Endodermal cell (in vitro differentiated cells): Measurements from ENCODE around the gene PRKAR2B. TPM values are rescaled to one million over a fixed set of nuclear protein-coding genes. Genes with fewer than 3 reads are reported as not detected.
A peak's percentile ranks its signal among the peaks of the same experiment; 100 is the strongest.

Experiments
- DNase-seq: peaks from one replicate; pipeline ENCODE4 v3.0.0-alpha.2; 2017
- H3K27ac ChIP-seq: 2 replicates; pipeline ENCODE4 v1.5.1; 2013; ENCODE audit warnings: mild to moderate bottlenecking, low read depth, low read length, moderate library complexity
- H3K27me3 ChIP-seq: 2 replicates; pipeline ENCODE4 v1.6.1; 2013; ENCODE audit warnings: mild to moderate bottlenecking, low read length, moderate library complexity; ENCODE audit not compliant: insufficient read depth, control insufficient read depth, poor library complexity, severe bottlenecking
- H3K36me3 ChIP-seq: 2 replicates; pipeline ENCODE4 v1.7.0; 2013; ENCODE audit warnings: mild to moderate bottlenecking, low read length, moderate library complexity; ENCODE audit not compliant: control insufficient read depth, insufficient read depth
- H3K4me1 ChIP-seq: one replicate; pipeline ENCODE4 v1.7.0; 2013; ENCODE audit warnings: low read length; ENCODE audit not compliant: control insufficient read depth, insufficient read depth
- H3K4me3 ChIP-seq: 2 replicates; pipeline ENCODE4 v1.5.1; 2013; ENCODE audit warnings: mild to moderate bottlenecking, low read length, moderate library complexity
- H3K9ac ChIP-seq: 2 replicates; pipeline ENCODE4 v1.6.1; 2013; ENCODE audit warnings: mild to moderate bottlenecking, low read length, moderate library complexity; ENCODE audit not compliant: poor library complexity, severe bottlenecking; ENCODE audit errors: extremely low read depth
- H3K9me3 ChIP-seq: 2 replicates; pipeline ENCODE4 v1.6.1; 2013; ENCODE audit warnings: mild to moderate bottlenecking, low read length, moderate library complexity; ENCODE audit not compliant: control insufficient read depth
- H3K27ac Mint-ChIP-seq: 2 replicates; pipeline ENCODE4 v1.8.0; 2020; ENCODE audit warnings: mixed read lengths
- H3K27me3 Mint-ChIP-seq: 2 replicates; pipeline ENCODE4 v1.8.0; 2021; ENCODE audit warnings: mild to moderate bottlenecking, mixed read lengths; ENCODE audit not compliant: insufficient read depth
- H3K36me3 Mint-ChIP-seq: 2 replicates; pipeline ENCODE4 v1.8.0; 2020; ENCODE audit warnings: low read depth, mixed read lengths
- H3K4me1 Mint-ChIP-seq: 2 replicates; pipeline ENCODE4 v1.8.0; 2020; ENCODE audit warnings: mixed read lengths
- H3K4me3 Mint-ChIP-seq: 2 replicates; pipeline ENCODE4 v1.8.0; 2020; ENCODE audit warnings: mild to moderate bottlenecking, moderate library complexity, mixed read lengths
- H3K9me3 Mint-ChIP-seq: 2 replicates; pipeline ENCODE4 v1.8.0; 2020; ENCODE audit warnings: mild to moderate bottlenecking, mixed read lengths
- WGBS, 2 experiments: methylation state at CpG; one replicate each; pipeline versions ENCODE4 v1.1.5 to v1.1.7; 2013; ENCODE audit warnings: missing lambda C conversion rate in 2 of 2, mixed read lengths in 1 of 2; ENCODE audit not compliant: insufficient coverage in 1 of 2, insufficient read length in 1 of 2; 5-methylcytosine and 5-hydroxymethylcytosine counted together
- total RNA-seq, 2 donors: library from RNA; stranded (reverse); fragmentation: NEBNext Ultra II Directional in 1 of 2; extraction: Animal tissue kit (Norgen Biotek cat#: 25700) in 1 of 2; gene quantifications; 2 replicates in 1 of 2; 3 replicates in 1 of 2; pipeline ENCODE4 v1.2.1, GENCODE V29; 2021
- TF ChIP-seq, protein P1 (sequence below): fragments of 200-600 bp; sonication (generic); conservative IDR thresholded peaks from 2 replicates; pipeline ENCODE4 v1.5.0; 2021; ENCODE audit warnings: antibody characterized with exemption, mild to moderate bottlenecking

The PRKAR2B gene
- total RNA-seq, 2 donors from 2014 or later = 7.3 to 10.2 TPM

- H3K27me3 Mint-ChIP-seq = peaks cover 29% of the 10 kb centered on the region
- Histone ChIP-seq H3K9ac (peak overlapping the region; percentile 16), H3K4me3 (peak overlapping the region; percentile 76), H3K4me1 (peaks cover 4% of the 10 kb centered on the region), H3K27ac (peak overlapping the region; percentile 3), H3K36me3 (no peaks in the 10 kb centered on the region), H3K9me3 (peaks cover 14% of the 10 kb centered on the region), H3K27me3 (peaks cover 15% of the 10 kb centered on the region)
- H3K4me1 Mint-ChIP-seq = peaks cover 6% of the 10 kb centered on the region
- H3K27ac Mint-ChIP-seq = no peak overlapping the region
- peak overlapping the region; percentile 44 for H3K4me3 Mint-ChIP-seq
- no peak for DNase-seq
- H3K9me3 Mint-ChIP-seq = peaks cover 18% of the 10 kb centered on the region
- 68 to 82% methylated on average over 6 of the region's 6 CpGs for WGBS, 2 experiments
- no peaks in the 10 kb centered on the region for H3K36me3 Mint-ChIP-seq
- TF ChIP-seq, protein P1, sequence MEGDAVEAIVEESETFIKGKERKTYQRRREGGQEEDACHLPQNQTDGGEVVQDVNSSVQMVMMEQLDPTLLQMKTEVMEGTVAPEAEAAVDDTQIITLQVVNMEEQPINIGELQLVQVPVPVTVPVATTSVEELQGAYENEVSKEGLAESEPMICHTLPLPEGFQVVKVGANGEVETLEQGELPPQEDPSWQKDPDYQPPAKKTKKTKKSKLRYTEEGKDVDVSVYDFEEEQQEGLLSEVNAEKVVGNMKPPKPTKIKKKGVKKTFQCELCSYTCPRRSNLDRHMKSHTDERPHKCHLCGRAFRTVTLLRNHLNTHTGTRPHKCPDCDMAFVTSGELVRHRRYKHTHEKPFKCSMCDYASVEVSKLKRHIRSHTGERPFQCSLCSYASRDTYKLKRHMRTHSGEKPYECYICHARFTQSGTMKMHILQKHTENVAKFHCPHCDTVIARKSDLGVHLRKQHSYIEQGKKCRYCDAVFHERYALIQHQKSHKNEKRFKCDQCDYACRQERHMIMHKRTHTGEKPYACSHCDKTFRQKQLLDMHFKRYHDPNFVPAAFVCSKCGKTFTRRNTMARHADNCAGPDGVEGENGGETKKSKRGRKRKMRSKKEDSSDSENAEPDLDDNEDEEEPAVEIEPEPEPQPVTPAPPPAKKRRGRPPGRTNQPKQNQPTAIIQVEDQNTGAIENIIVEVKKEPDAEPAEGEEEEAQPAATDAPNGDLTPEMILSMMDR = no peak
These were observed 571 bp upstream of the PRKAR2B start for GRCh38 chr7:107043921-107044346.

DNA sequence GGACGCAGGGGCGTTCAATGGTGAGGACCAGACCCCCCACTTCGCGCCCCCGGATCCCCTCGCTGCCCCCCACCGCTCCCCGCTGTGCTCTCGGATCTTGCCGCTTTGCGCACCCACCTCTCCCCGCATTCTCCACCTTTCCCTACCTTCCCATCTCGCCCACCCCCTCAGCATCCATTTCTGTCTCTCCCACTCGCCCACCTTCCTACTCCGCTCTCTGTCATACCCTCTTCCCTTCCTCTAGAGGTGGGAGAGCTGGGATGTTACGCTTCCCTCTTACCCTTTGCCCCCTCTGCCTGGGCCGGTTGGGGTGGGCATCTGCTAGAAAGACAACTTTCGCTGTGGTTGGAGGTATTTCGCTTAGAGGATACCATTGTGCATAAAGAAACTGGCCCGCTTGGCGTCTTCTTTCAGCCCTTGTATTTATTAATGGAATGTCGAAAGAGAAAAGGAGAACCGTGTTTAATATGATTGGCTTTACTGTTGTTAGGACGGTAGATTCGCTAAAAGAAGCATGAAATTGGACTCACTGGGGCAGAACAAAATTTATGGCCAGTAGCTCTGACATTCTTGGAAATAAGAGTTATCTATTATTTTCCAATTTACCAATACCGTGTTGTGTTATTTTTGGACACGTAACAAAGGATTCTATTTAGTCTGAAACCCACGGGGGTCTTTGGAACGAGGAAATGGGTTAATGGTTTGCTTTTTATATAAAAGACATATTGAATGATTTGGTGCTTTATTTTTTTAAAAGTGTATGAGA lies 873 bp downstream of the PRKAR2B start:
- TF ChIP-seq, protein P1 = no peak
- Mint-ChIP-seq H3K27me3 (peaks cover 29% of the 10 kb centered on the region), H3K4me3 (peak overlapping the region; percentile 63), H3K27ac (no peak overlapping the region), H3K4me1 (peaks cover 6% of the 10 kb centered on the region), H3K9me3 (peaks cover 18% of the 10 kb centered on the region), H3K36me3 (no peaks in the 10 kb centered on the region)
- H3K9me3 ChIP-seq = peaks cover 14% of the 10 kb centered on the region
- H3K4me3 ChIP-seq = peak overlapping the region; percentile 85
- peak; percentile 60 for DNase-seq
- no peaks in the 10 kb centered on the region for H3K36me3 ChIP-seq
- peaks cover 15% of the 10 kb centered on the region for H3K27me3 ChIP-seq
- WGBS, 2 experiments = 4 to 7% methylated on average over 6 to 28 of the region's 29 CpGs
- no peaks in the 10 kb centered on the region for H3K4me1 ChIP-seq
- H3K27ac ChIP-seq = no peak overlapping the region
- no peak overlapping the region for H3K9ac ChIP-seq

DNA sequence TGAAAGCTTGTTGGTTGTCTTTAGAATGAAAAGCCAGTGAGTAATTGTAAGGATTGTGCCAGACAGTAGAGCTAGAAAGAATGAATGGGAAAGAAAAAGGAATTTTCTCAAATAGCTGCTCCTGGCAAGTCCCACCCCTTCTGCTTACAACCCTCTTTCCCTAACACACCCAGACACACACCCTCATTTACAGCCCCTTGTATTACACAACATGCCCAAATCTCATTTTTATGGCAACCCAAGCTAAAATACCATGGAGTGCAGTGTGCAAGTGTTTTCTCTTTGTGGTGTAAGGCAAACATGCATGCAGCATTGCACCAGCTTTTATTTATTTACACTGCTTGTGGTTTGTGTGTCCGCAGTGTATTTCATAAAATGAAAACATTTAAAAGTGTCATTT lies 1.5 kb downstream of the PRKAR2B start:
- Mint-ChIP-seq H3K9me3 (peaks cover 16% of the 10 kb centered on the region), H3K27ac (no peak overlapping the region), H3K27me3 (peaks cover 29% of the 10 kb centered on the region), H3K4me1 (peaks cover 6% of the 10 kb centered on the region), H3K4me3 (peak overlapping the region; percentile 63), H3K36me3 (no peaks in the 10 kb centered on the region)
- no peak overlapping the region for H3K27ac ChIP-seq
- H3K4me1 ChIP-seq = no peaks in the 10 kb centered on the region
- 88 to 100% methylated on average over 1 of the region's 1 CpG for WGBS, 2 experiments
- H3K36me3 ChIP-seq = no peaks in the 10 kb centered on the region
- TF ChIP-seq, protein P1 = no peak
- H3K9ac ChIP-seq = no peak overlapping the region
- peaks cover 15% of the 10 kb centered on the region for H3K27me3 ChIP-seq
- peak overlapping the region; percentile 85 for H3K4me3 ChIP-seq
- DNase-seq = no peak
- peaks cover 10% of the 10 kb centered on the region for H3K9me3 ChIP-seq
